Occipital lobe (tissue), 2 donors: ENCODE data around the gene ZBTB5. TPM values are rescaled to one million over a fixed set of nuclear protein-coding genes. Genes with fewer than 3 reads are reported as not detected.
A peak's percentile ranks its signal among the peaks of the same experiment; 100 is the strongest.
"Not testable (repeated sequence)": the region's sequence is repeated elsewhere in the genome, so short reads cannot be mapped to it uniquely, and the experiment has no call there.

Experiments used
- DNase-seq: peaks from one replicate; lab custom pipeline; 2025; lab: John Stamatoyannopoulos, UW
- total RNA-seq: library from RNA; depleted of rRNA; stranded (reverse); fragments of >200 nt; gene quantifications from one replicate; pipeline ENCODE4 v1.2.3, GENCODE V29; 2014

ZBTB5 gene
- total RNA-seq = 22.5 TPM

GRCh38 chr9:37465249-37466036, at the start of gene ZBTB5:
Gene ZBTB5 (minus strand): TSS chr9:37465450. CDS start chr9:37442551, 22,899 bp downstream.
- peak; percentile 100 for DNase-seq

- no peak for DNase-seq
These were observed 49.7 kb upstream of the ZBTB5 start for GRCh38 chr9:37514999-37515398.

- not testable (repeated sequence) for DNase-seq
These were observed 49.2 kb upstream of the ZBTB5 start for GRCh38 chr9:37514415-37514814.

GRCh38 chr9:37512437-37512836, 47.2 kb upstream of the ZBTB5 start:
- DNase-seq = no peak

GRCh38 chr9:37511016-37512010, 46.1 kb upstream of the ZBTB5 start:
- DNase-seq = no peak

GRCh38 chr9:37510053-37510452, 44.8 kb upstream of the ZBTB5 start:
- not testable (repeated sequence) for DNase-seq

GRCh38 chr9:37509536-37509935, 44.3 kb upstream of the ZBTB5 start:
- no peak for DNase-seq

GRCh38 chr9:37508834-37509206, 43.6 kb upstream of the ZBTB5 start:
- no peak for DNase-seq

GRCh38 chr9:37508135-37508833, 43.0 kb upstream of the ZBTB5 start:
- no peak for DNase-seq

GRCh38 chr9:37507566-37508134, 42.4 kb upstream of the ZBTB5 start:
- no peak for DNase-seq

- no peak for DNase-seq
These were observed 39.4 kb upstream of the ZBTB5 start for GRCh38 chr9:37504605-37505004.

GRCh38 chr9:37503736-37504135, 38.5 kb upstream of the ZBTB5 start:
- DNase-seq = no peak

GRCh38 chr9:37501957-37502596, 36.8 kb upstream of the ZBTB5 start:
- no peak for DNase-seq

- DNase-seq = no peak
These were observed 34.0 kb upstream of the ZBTB5 start for GRCh38 chr9:37499297-37499696.

- no peak for DNase-seq
These were observed 33.2 kb upstream of the ZBTB5 start for GRCh38 chr9:37498457-37498856.

- DNase-seq = no peak
These were observed 32.1 kb upstream of the ZBTB5 start for GRCh38 chr9:37497320-37497719.

GRCh38 chr9:37496020-37496419, 30.8 kb upstream of the ZBTB5 start:
- no peak for DNase-seq

- no peak for DNase-seq
These were observed 30.3 kb upstream of the ZBTB5 start for GRCh38 chr9:37495571-37495970.

GRCh38 chr9:37491939-37492338, 26.7 kb upstream of the ZBTB5 start:
- no peak for DNase-seq

- peak; percentile 19 for DNase-seq
These were observed 21.6 kb upstream of the ZBTB5 start for GRCh38 chr9:37486616-37487548.
